Trophoblast cell (in vitro differentiated cells and primary cell): ENCODE measurements around the gene ROR1.

Source experiments
- DNase-seq, 2 donors: peaks; one replicate each; pipeline ENCODE4 v3.0.0-alpha.2; 2016
- H2AFZ ChIP-seq: 2 replicates; pipeline ENCODE4 v1.6.1; 2013; ENCODE audit warnings: low read length, moderate library complexity, mild to moderate bottlenecking; ENCODE audit not compliant: insufficient read depth, poor library complexity
- H2AK5ac ChIP-seq: 2 replicates; pipeline ENCODE4 v1.6.1; 2013; ENCODE audit warnings: mild to moderate bottlenecking, low read length
- H2BK120ac ChIP-seq: 2 replicates; pipeline ENCODE4 v1.6.1; 2013; ENCODE audit warnings: low read length, mild to moderate bottlenecking, moderate library complexity; ENCODE audit not compliant: insufficient read depth, poor library complexity
- H2BK12ac ChIP-seq: 2 replicates; pipeline ENCODE4 v1.6.1; 2013; ENCODE audit warnings: mild to moderate bottlenecking, low read length, moderate library complexity
- H2BK5ac ChIP-seq: 2 replicates; pipeline ENCODE4 v1.6.1; 2013; ENCODE audit warnings: low read length, low read depth, moderate library complexity, mild to moderate bottlenecking; ENCODE audit not compliant: poor library complexity
- H3K14ac ChIP-seq: 2 replicates; pipeline ENCODE4 v1.6.1; 2013; ENCODE audit warnings: mild to moderate bottlenecking, low read length
- H3K18ac ChIP-seq: 2 replicates; pipeline ENCODE4 v1.6.1; 2013; ENCODE audit warnings: mild to moderate bottlenecking, low read length
- H3K23ac ChIP-seq: 2 replicates; pipeline ENCODE4 v1.6.1; 2013; ENCODE audit warnings: low read length
- H3K27ac ChIP-seq: 2 replicates; pipeline ENCODE4 v1.5.1; 2013; ENCODE audit warnings: low read depth, mild to moderate bottlenecking, inconsistent platforms, low read length, moderate library complexity
- H3K27me3 ChIP-seq: 2 replicates; pipeline ENCODE4 v1.6.1; 2013; ENCODE audit warnings: inconsistent platforms, mild to moderate bottlenecking, low read length, moderate library complexity; ENCODE audit not compliant: insufficient read depth
- H3K36me3 ChIP-seq, 2 experiments: 1 replicate in 1 of 2; 2 replicates in 1 of 2; pipeline ENCODE4 v1.6.1; 2013; ENCODE audit warnings: low read length in 2 of 2, mild to moderate bottlenecking in 2 of 2, moderate library complexity in 1 of 2; ENCODE audit not compliant: insufficient read depth in 2 of 2, control insufficient read depth in 1 of 2
- H3K4ac ChIP-seq: 2 replicates; pipeline ENCODE4 v1.6.1; 2013; ENCODE audit warnings: low read depth, mild to moderate bottlenecking, low read length, moderate library complexity
- H3K4me1 ChIP-seq, 2 experiments: 1 replicate in 1 of 2; 2 replicates in 1 of 2; pipeline ENCODE4 v1.6.1; 2013; ENCODE audit warnings: low read length in 2 of 2, mild to moderate bottlenecking in 2 of 2, moderate library complexity in 1 of 2; ENCODE audit not compliant: insufficient read depth in 2 of 2, control insufficient read depth in 1 of 2
- H3K4me2 ChIP-seq: 2 replicates; pipeline ENCODE4 v1.6.1; 2013; ENCODE audit warnings: inconsistent platforms, mild to moderate bottlenecking, low read length, moderate library complexity
- H3K4me3 ChIP-seq: 2 replicates; pipeline ENCODE4 v1.5.1; 2013; ENCODE audit warnings: mild to moderate bottlenecking, low read depth, low read length, inconsistent platforms
- H3K79me1 ChIP-seq: one replicate; pipeline ENCODE4 v1.6.1; 2013; ENCODE audit warnings: low read length
- H3K79me2 ChIP-seq: 2 replicates; pipeline ENCODE4 v1.6.1; 2013; ENCODE audit warnings: low read length, mild to moderate bottlenecking; ENCODE audit not compliant: control insufficient read depth, insufficient read depth, poor library complexity
- H3K9ac ChIP-seq: 2 replicates; pipeline ENCODE4 v1.6.1; 2013; ENCODE audit warnings: mild to moderate bottlenecking, low read length
- H3K9me3 ChIP-seq: 2 replicates; pipeline ENCODE4 v1.6.1; 2013; ENCODE audit warnings: low read depth, mild to moderate bottlenecking, control low read depth, inconsistent platforms, low read length; ENCODE audit not compliant: insufficient read depth
- H4K12ac ChIP-seq: 2 replicates; pipeline ENCODE4 v1.6.1; 2013; ENCODE audit warnings: low read depth, mild to moderate bottlenecking, low read length, moderate library complexity
- H4K8ac ChIP-seq: 2 replicates; pipeline ENCODE4 v1.6.1; 2013; ENCODE audit warnings: low read depth, mild to moderate bottlenecking, low read length, moderate library complexity
- H4K91ac ChIP-seq: one replicate; pipeline ENCODE4 v1.6.1; 2013; ENCODE audit warnings: low read depth, mild to moderate bottlenecking, low read length, moderate library complexity
- WGBS: extraction: QIAGEN DNeasy Blood & Tissue Kit; methylation state at CpG from one replicate; pipeline ENCODE4 v1.1.7; 2013; ENCODE audit warnings: missing lambda C conversion rate; ENCODE audit not compliant: insufficient read length, insufficient coverage; ENCODE audit errors: extremely low coverage; 5-methylcytosine and 5-hydroxymethylcytosine counted together

ROR1 gene

GRCh38 chr1:63882048-63882704 is 108.4 kb downstream of the ROR1 start:
- Histone ChIP-seq H3K4me3 (no peak overlapping the region), H2BK120ac (no peak overlapping the region), H3K14ac (no peak overlapping the region), H2AFZ (no peak overlapping the region), H3K79me2 (no peaks in the 10 kb centered on the region), H3K36me3 (no peaks in the 10 kb centered on the region), H2BK12ac (no peak overlapping the region), H2BK5ac (no peak overlapping the region), H3K18ac (no peak overlapping the region), H4K8ac (no peak overlapping the region), H3K9ac (no peak overlapping the region), H3K79me1 (peaks cover under 1% of the 10 kb centered on the region), H3K4ac (no peak overlapping the region), H2AK5ac (no peak overlapping the region), H3K27ac (no peak overlapping the region), H3K4me1 (peaks cover 6 to 9% of the 10 kb centered on the region in 2 experiments), H3K9me3 (no peaks in the 10 kb centered on the region), H4K91ac (no peak overlapping the region), H3K4me2 (no peak overlapping the region), H3K27me3 (no peaks in the 10 kb centered on the region), H3K23ac (peak overlapping the region; percentile 24), H4K12ac (no peak overlapping the region)
- no CpG with 5 or more reads among the region's 4 CpGs for WGBS
- DNase-seq: no peak

GRCh38 chr1:63883494-63884235 is 109.8 kb downstream of the ROR1 start:
- H3K79me1 ChIP-seq: no peaks in the 10 kb centered on the region
- no peak overlapping the region for H3K4me2 ChIP-seq
- H3K27ac ChIP-seq: no peak overlapping the region
- H3K79me2 ChIP-seq: no peaks in the 10 kb centered on the region
- H3K9me3 ChIP-seq: no peaks in the 10 kb centered on the region
- H3K4me1 ChIP-seq: peaks cover 0 to 3% of the 10 kb centered on the region in 2 experiments
- no peak overlapping the region for H3K4me3 ChIP-seq
- no peak for DNase-seq
- H4K91ac ChIP-seq: no peak overlapping the region
- H3K9ac ChIP-seq: no peak overlapping the region
- no CpG with 5 or more reads among the region's 6 CpGs for WGBS
- H3K23ac ChIP-seq: no peak overlapping the region
- H2AK5ac ChIP-seq: no peak overlapping the region
- no peaks in the 10 kb centered on the region for H3K27me3 ChIP-seq
- no peak overlapping the region for H2AFZ ChIP-seq
- no peak overlapping the region for H2BK5ac ChIP-seq
- H3K14ac ChIP-seq: no peak overlapping the region
- no peak overlapping the region for H3K18ac ChIP-seq
- no peak overlapping the region for H2BK120ac ChIP-seq
- H4K8ac ChIP-seq: no peak overlapping the region
- no peak overlapping the region for H3K4ac ChIP-seq
- H4K12ac ChIP-seq: no peak overlapping the region
- H2BK12ac ChIP-seq: no peak overlapping the region
- no peaks in the 10 kb centered on the region for H3K36me3 ChIP-seq

GRCh38 chr1:63884486-63884885 is 110.7 kb downstream of the ROR1 start:
- no peak for DNase-seq
- Histone ChIP-seq H3K79me2 (no peaks in the 10 kb centered on the region), H3K27ac (no peak overlapping the region), H3K9me3 (no peaks in the 10 kb centered on the region), H3K14ac (no peak overlapping the region), H3K4me1 (peaks cover 0 to 3% of the 10 kb centered on the region in 2 experiments), H4K12ac (no peak overlapping the region), H3K9ac (no peak overlapping the region), H3K4me2 (no peak overlapping the region), H2AFZ (no peak overlapping the region), H2AK5ac (no peak overlapping the region), H2BK5ac (no peak overlapping the region), H2BK120ac (no peak overlapping the region), H3K27me3 (no peaks in the 10 kb centered on the region), H3K79me1 (no peaks in the 10 kb centered on the region), H3K4me3 (no peak overlapping the region), H2BK12ac (no peak overlapping the region), H4K8ac (no peak overlapping the region), H3K23ac (no peak overlapping the region), H3K36me3 (no peaks in the 10 kb centered on the region), H4K91ac (no peak overlapping the region), H3K4ac (no peak overlapping the region), H3K18ac (no peak overlapping the region)
- no CpG with 5 or more reads among the region's 2 CpGs for WGBS

- Histone ChIP-seq H4K8ac (no peak overlapping the region), H4K12ac (no peak overlapping the region), H2AFZ (no peak overlapping the region), H3K4ac (no peak overlapping the region), H3K27me3 (no peaks in the 10 kb centered on the region), H3K4me1 (peaks cover 0 to 3% of the 10 kb centered on the region in 2 experiments), H3K36me3 (no peaks in the 10 kb centered on the region), H3K18ac (no peak overlapping the region), H3K79me1 (no peaks in the 10 kb centered on the region), H3K9ac (no peak overlapping the region), H3K9me3 (no peaks in the 10 kb centered on the region), H3K14ac (no peak overlapping the region), H2BK5ac (no peak overlapping the region), H3K79me2 (no peaks in the 10 kb centered on the region), H2BK12ac (no peak overlapping the region), H4K91ac (no peak overlapping the region), H2BK120ac (no peak overlapping the region), H3K27ac (no peak overlapping the region), H2AK5ac (no peak overlapping the region), H3K4me2 (no peak overlapping the region), H3K23ac (no peak overlapping the region), H3K4me3 (no peak overlapping the region)
- no CpG with 5 or more reads among the region's 10 CpGs for WGBS
- no peak for DNase-seq
Observed at GRCh38 chr1:63885899-63886298, 112.1 kb downstream of the ROR1 start.
